ENCODE results near the gene ACTRT2.

DNA sequence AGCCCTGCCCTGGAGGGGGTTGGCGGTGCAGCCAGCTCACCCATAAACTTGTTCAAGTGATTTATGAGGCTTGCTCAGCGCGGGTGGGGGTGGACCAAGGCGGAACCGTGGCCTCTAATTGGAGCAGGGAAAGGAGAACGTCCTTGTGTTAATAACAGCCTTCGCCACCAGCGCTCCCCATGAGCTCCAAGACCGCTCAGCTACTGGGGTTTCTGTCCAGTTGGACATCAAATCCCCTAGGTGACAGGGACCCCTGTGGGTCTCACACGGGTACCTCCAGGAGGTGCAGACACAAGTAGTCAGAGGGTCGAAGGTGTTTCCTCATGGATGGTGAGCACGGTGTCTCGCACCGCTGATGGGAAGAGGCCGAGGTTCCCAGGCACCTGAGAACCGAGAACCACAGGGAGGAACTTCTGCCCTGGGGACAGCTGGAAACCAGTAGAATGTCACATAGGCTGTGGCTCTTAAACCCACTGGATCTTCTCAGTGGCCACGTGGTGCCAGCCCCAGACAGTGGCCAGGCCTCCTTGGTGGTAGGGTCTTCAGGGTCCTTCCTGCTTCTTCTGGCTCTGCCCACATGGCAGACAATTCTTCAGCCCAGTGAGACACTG, 3.7 kb upstream of the ACTRT2 start:
- TF ChIP-seq EZH2 (IDR thresholded peaks at IDR 0.05) = no peak
- TF ChIP-seq POLR2AphosphoS5 (IDR thresholded peaks at IDR 0.05; ENCODE audit: borderline replicate concordance, low read depth, low read length) = no peak
- TF ChIP-seq FOXP2 (optimal IDR thresholded peaks at IDR 0.05; ENCODE audit: control extremely low read depth, extremely low read length, insufficient read depth) = no peak
